GM18868 (cell line): Measurements from ENCODE around the gene KPNA5.
A peak's percentile ranks its signal among the peaks of the same experiment; 100 is the strongest.

Source experiments
- ATAC-seq: cut with Tn5 transposase; IDR thresholded peaks from one replicate; pipeline ENCODE4 v1.9.1; 2021; ENCODE audit warnings: mild to moderate bottlenecking, moderate library complexity; ENCODE audit not compliant: unreplicated experiment

KPNA5 gene

GRCh38 chr6:116779573-116780164, 98.7 kb downstream of the KPNA5 start:
- peak; percentile 89 for ATAC-seq

- ATAC-seq: no peak
Observed at GRCh38 chr6:116783852-116784251, 102.8 kb downstream of the KPNA5 start.
